B cell (primary cell): ENCODE results near the gene MPZL3.

Experiments used
- CTCF ChIP-seq: fragments of 200-600 bp; IDR thresholded peaks from one replicate; pipeline ENCODE4 v1.8.0; 2022; ENCODE audit warnings: antibody characterized with exemption, mild to moderate bottlenecking
- EZH2 ChIP-seq: IDR thresholded peaks from 2 replicates; pipeline ENCODE4 v1.6.1; 2012; ENCODE audit warnings: borderline replicate concordance, low read depth, mild to moderate bottlenecking, moderate library complexity, low read length; ENCODE audit not compliant: insufficient read depth, poor library complexity, severe bottlenecking

- TF ChIP-seq CTCF = peak; percentile 60
- TF ChIP-seq EZH2 = no peak
Observed at GRCh38 chr11:118295815-118296454, 43.8 kb upstream of the MPZL3 start.
